Urinary bladder (tissue), 4 donors: ENCODE data around the gene CD6. TPM values are rescaled to one million over a fixed set of nuclear protein-coding genes. Genes with fewer than 3 reads are reported as not detected.

Experiments
- DNase-seq: peaks from one replicate; pipeline ENCODE4 v3.0.0-alpha.2; 2015; ENCODE audit errors: extremely low spot score
- H3K27ac ChIP-seq: one replicate; pipeline ENCODE4 v1.5.1; 2013; ENCODE audit warnings: low read depth, mild to moderate bottlenecking, moderate library complexity
- H3K36me3 ChIP-seq: one replicate; pipeline ENCODE4 v1.6.1; 2013; ENCODE audit warnings: mild to moderate bottlenecking, moderate library complexity; ENCODE audit not compliant: insufficient read depth
- H3K4me1 ChIP-seq: one replicate; pipeline ENCODE4 v1.6.1; 2013; ENCODE audit warnings: mild to moderate bottlenecking, moderate library complexity; ENCODE audit not compliant: insufficient read depth
- H3K4me3 ChIP-seq: one replicate; pipeline ENCODE4 v1.5.1; 2013; ENCODE audit warnings: low read depth, low read length
- WGBS: extraction: QIAGEN DNeasy Blood & Tissue Kit; methylation state at CpG from one replicate; pipeline ENCODE4 v1.1.7; 2013; 5-methylcytosine and 5-hydroxymethylcytosine counted together
- polyA plus RNA-seq: library from polyadenylated mRNA; stranded (reverse); fragments of 200-250 nt; gene quantifications from one replicate; pipeline ENCODE4 v1.2.3, GENCODE V29; 2013
- total RNA-seq: library from RNA; depleted of rRNA; stranded (reverse); fragments of >200 nt; gene quantifications from one replicate; pipeline ENCODE4 v1.2.3, GENCODE V29; 2014
- donor health status: healthy with polysubstance abuse.
- donor health status: healthy.

CD6 gene
- total and polyA plus RNA-seq, 2 donors: 0.61 to 0.95 TPM

DNA sequence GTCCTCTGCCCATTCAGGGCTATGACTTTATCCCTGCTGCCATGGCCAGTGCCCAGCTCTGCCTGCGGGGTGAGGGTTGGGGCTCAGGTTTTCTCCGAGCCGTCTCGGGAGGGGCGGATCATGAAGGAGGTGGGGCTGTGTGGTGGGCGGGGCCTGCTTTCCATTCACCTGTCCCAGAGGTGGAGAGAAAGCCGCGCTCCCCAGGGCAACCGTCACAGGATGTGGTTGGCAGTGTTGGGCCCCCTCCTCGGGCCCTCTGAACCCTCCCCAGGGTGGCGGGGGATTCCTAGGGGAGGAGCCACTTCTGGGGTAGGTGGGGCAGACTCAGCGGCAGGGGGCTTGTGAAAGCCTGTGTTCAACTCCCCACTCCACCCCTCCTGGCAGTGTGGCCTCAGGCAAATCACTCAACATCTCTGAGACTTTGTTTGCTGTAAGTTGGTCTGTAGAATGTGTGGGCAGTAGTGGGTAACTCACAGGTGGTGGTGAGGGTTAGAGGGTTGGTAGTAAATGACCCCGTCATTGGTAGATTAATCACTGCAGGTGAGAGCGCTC is 50.3 kb downstream of the CD6 start:
- 23% methylated on average over 14 of the region's 14 CpGs for WGBS
- H3K4me3 ChIP-seq: no peak overlapping the region
- H3K27ac ChIP-seq: no peak overlapping the region
- no peaks in the 10 kb centered on the region for H3K36me3 ChIP-seq
- DNase-seq: no peak
- no peaks in the 10 kb centered on the region for H3K4me1 ChIP-seq

DNA sequence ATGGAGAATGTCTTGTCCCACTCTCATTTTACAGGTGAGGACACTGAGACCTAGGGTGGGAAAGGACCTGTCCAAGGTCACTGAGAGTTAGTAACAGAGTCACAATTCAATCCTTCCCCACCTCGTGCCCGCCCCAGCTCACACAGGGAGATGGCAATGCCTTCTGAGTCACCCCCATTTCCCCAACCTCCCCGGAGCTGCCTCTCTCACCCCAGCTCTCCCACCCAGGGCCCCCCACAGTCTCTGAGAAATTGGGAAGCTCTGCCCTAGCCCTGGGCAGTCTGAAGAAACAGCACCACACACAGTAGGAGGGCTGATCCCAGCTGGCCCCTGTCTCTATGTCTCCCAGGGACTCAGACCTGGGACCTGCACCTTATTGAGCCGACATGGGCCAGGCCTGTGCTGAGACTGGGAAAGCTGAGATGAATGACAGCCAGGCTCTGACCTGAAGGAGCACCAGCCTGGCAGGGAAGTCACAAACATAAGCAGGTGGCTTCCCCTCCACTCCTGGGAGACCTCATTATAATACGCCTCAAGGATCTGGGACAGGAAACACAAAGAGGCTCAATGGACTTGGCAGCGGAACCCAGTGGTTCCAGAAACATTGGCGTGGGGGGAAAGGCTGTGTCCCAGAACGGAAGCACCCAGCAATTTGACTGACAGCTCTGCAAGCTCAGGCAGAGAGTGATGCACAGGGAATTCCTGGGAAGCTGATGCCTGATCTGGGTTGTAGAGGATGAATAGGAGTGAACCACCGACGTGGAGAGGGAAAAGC is 51.0 kb downstream of the CD6 start:
- 67% methylated on average over 10 of the region's 10 CpGs for WGBS
- DNase-seq: no peak
- no peak overlapping the region for H3K4me3 ChIP-seq
- no peak overlapping the region for H3K27ac ChIP-seq
- no peaks in the 10 kb centered on the region for H3K36me3 ChIP-seq
- H3K4me1 ChIP-seq: no peaks in the 10 kb centered on the region

GRCh38 chr11:61023086-61023965 is 51.8 kb downstream of the CD6 start:
- Histone ChIP-seq H3K4me1 (no peaks in the 10 kb centered on the region), H3K4me3 (no peak overlapping the region), H3K27ac (no peak overlapping the region), H3K36me3 (no peaks in the 10 kb centered on the region)
- DNase-seq: no peak
- WGBS: 68% methylated on average over 18 of the region's 18 CpGs

DNA sequence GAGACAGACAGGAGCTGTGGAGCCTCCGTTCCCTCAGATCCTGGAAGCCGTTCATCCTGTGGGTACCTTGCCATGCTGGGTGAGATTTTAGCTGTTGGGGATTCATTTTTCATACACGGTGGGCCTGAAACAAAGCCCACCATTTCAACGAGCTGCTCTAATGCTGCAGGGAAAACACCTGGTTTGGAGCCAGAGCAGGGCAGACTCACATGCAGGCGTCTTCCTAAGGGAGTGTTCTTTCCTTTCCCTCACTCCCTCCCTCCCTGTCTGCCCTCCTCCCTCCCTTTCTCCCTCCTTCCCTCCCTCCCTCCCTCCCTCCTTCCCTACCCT is 52.5 kb downstream of the CD6 start:
- no peaks in the 10 kb centered on the region for H3K36me3 ChIP-seq
- no peak overlapping the region for H3K27ac ChIP-seq
- 39% methylated on average over 5 of the region's 5 CpGs for WGBS
- no peak for DNase-seq
- no peaks in the 10 kb centered on the region for H3K4me1 ChIP-seq
- no peak overlapping the region for H3K4me3 ChIP-seq

GRCh38 chr11:61024938-61025820 is 53.7 kb downstream of the CD6 start:
- 88% methylated on average over 14 of the region's 14 CpGs for WGBS
- Histone ChIP-seq H3K27ac (no peak overlapping the region), H3K4me3 (no peak overlapping the region), H3K36me3 (no peaks in the 10 kb centered on the region), H3K4me1 (no peaks in the 10 kb centered on the region)
- no peak for DNase-seq

- no peak overlapping the region for H3K4me3 ChIP-seq
- 76% methylated on average over 5 of the region's 5 CpGs for WGBS
- H3K4me1 ChIP-seq: no peaks in the 10 kb centered on the region
- DNase-seq: no peak
- H3K36me3 ChIP-seq: no peaks in the 10 kb centered on the region
- no peak overlapping the region for H3K27ac ChIP-seq
Measured at GRCh38 chr11:61025821-61026120, 54.3 kb downstream of the CD6 start.

DNA sequence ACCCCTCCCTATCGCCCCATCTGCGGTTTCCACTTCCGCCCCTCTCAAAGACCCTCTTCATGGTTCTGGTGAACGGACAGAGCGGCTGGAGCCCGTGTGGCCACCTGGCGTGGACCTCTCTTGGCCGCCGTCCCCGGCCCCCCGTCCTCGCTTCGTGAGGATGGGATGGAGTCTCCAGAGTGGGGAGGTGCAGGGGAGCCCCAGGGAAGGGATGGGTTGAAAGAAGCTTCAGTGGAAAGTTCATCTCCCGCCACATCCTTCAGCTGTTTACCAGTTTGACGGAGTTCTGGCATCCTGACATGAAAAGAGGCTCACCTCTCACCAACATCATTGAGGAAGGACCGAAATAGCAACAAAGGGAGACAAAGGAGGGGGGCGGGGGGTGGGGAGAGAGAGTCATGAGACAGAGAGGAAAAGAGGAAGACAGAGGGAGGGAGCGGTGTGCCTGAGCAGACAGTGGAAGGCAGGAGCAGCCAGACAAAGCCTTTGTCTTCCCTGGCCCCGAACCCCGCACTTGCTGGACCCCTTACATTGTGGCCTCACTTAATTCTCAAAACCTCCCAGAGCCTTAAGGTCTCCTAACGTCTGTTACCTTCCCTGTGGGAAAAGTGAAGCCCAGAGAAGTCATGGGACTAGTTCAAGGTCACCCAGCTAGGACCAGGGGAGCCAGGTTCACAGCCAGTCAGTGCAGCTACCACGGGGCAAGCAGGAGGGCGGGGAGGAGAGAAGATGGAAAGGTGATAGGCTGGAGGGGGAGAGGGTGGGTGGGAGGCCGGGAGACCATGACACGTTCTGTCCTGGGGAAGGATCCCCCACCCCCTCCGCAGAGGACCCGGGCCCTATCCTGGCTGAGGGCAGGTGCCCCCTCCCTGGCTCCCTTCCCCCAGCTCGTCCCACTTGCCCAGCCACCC is 54.9 kb downstream of the CD6 start:
- no peak for DNase-seq
- WGBS: 59% methylated on average over 28 of the region's 28 CpGs

GRCh38 chr11:61027141-61027840 is 55.8 kb downstream of the CD6 start:
- WGBS: 76% methylated on average over 17 of the region's 17 CpGs
- no peak for DNase-seq
- H3K4me1 ChIP-seq: no peaks in the 10 kb centered on the region
- H3K36me3 ChIP-seq: no peaks in the 10 kb centered on the region
- H3K27ac ChIP-seq: no peak overlapping the region
- no peak overlapping the region for H3K4me3 ChIP-seq

More for the DNA sequence above, 54.9 kb downstream of the CD6 start:
- Histone ChIP-seq H3K36me3 (no peaks in the 10 kb centered on the region), H3K4me1 (no peaks in the 10 kb centered on the region), H3K4me3 (no peak overlapping the region), H3K27ac (no peak overlapping the region)

DNA sequence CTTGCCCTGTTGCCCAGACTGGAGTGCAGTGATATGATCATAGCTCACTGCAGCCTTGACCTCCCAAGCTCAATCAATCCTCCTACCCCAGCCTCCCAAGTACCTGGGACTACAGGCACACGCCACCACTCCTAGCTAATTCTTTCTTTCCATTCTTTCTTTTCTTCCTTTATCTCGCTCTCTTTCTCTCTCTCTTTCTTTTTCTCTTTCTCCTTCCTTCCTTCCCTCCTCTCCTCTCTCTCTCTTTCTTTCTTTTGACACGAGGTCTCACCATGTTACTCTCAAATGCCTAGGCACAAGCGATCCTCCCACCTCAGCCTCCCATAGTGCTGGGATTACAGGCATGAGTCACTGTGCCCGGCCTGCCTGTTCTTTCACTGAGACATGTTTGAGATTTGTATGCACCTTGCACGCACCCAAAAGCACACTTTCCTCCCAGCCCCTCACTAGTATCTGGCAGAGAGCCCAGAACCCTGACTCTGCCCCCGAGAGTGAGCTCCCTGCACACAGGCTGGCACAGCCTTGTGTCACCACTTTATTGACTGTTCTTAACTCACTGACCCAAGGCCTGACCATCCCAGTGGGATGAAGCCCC is 56.8 kb downstream of the CD6 start:
- no peak for DNase-seq
- no peak overlapping the region for H3K27ac ChIP-seq
- no peak overlapping the region for H3K4me3 ChIP-seq
- no peaks in the 10 kb centered on the region for H3K4me1 ChIP-seq
- WGBS: 57% methylated on average over 7 of the region's 7 CpGs
- H3K36me3 ChIP-seq: no peaks in the 10 kb centered on the region

DNA sequence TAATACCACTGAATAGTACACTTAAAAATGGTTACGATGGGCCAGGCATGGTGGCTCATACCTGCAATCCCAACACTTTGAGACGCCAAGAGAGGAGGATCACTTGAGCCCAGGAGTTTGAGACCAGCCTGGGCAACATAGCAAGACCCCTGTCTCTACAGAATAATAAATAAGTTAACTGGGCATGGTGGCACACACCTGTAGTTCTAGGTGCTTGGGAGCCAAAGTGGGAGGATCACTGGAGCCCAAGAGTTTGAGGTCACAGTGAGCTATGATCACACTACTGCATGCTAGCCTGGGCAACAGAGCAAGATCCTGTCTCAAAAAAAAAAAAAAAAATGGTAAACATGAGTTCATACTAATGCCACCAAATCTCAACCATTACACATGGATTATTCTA is 61.3 kb downstream of the CD6 start:
- Histone ChIP-seq H3K27ac (no peak overlapping the region), H3K4me1 (no peaks in the 10 kb centered on the region), H3K4me3 (no peak overlapping the region), H3K36me3 (no peaks in the 10 kb centered on the region)
- WGBS: 94% methylated on average over 2 of the region's 2 CpGs
- DNase-seq: no peak

DNA sequence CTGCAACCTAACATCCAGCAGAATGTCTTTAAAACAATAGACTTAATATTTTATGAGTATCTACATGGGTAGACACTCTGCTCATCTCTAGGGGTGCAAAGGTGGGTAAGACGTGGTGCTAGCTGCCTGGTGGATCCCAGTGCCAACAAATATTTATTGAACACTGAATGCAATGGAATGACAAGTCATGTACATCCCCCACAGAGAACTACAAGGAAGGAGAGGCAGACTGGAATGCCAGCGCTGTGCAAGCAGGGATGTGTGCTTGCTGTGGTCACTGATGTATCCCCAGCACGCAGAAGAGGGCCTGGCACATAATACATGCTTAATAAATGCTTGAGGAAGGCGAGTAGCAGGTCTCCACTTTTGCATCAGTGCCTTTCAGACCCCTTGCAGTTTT is 61.9 kb downstream of the CD6 start:
- no peaks in the 10 kb centered on the region for H3K4me1 ChIP-seq
- no peak overlapping the region for H3K27ac ChIP-seq
- no peak for DNase-seq

GRCh38 chr11:61034111-61034510 is 62.6 kb downstream of the CD6 start:
- DNase-seq: no peak
- Histone ChIP-seq H3K27ac (no peak overlapping the region), H3K36me3 (no peaks in the 10 kb centered on the region), H3K4me3 (no peak overlapping the region), H3K4me1 (no peaks in the 10 kb centered on the region)
- WGBS: 49% methylated on average over 4 of the region's 4 CpGs

More for the DNA sequence above, 61.9 kb downstream of the CD6 start:
- no peak overlapping the region for H3K4me3 ChIP-seq
- 94% methylated on average over 4 of the region's 4 CpGs for WGBS
- H3K36me3 ChIP-seq: no peaks in the 10 kb centered on the region
